Fibroblast of skin of back (primary cell): ENCODE measurements around the gene PBLD.
"Not testable (repeated sequence)": the region's sequence is repeated elsewhere in the genome, so short reads cannot be mapped to it uniquely, and the experiment has no call there.

Experiments
- DNase-seq: peaks from one replicate; pipeline ENCODE4 v3.0.0-alpha.2; 2013

Gene PBLD

DNA sequence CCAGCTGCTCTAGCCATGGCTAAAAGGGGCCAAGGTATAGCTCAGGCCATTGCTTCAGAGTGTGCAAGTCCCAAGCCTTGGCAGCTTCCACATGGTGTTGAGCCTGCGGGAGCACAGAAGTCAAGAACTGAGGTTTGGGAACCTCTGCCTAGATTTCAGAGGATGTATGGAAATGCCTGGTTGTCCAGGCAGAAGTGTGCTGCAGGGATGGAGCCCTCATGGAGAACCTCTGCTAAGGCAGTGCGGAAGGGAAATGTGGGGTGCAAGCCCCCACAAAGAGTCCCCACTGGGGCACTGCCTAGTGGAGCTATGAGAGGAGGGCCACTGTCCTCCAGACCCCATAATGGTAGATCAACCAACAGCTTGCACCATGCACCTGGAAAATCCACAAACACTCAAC, 54.9 kb downstream of the PBLD start:
- DNase-seq: not testable (repeated sequence)

DNA sequence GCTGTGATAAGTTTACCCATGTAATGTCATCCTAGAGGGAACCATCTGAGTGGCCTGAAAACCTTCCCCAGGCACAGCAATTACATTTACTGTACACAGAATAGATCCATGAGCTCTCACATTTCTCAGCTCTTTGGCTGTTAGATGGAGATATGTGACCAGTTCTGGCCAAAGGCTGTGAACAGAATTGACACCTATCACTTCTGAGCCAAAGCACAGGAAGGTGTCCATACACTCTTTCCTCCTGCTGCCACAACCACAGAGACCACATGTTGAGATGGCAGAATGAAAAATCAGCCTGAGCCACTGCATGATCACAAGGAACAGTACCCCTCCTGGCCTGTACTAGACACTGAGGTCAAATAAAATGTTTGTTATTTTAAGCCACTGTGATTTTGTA, 56.5 kb downstream of the PBLD start:
- DNase-seq: no peak

DNA sequence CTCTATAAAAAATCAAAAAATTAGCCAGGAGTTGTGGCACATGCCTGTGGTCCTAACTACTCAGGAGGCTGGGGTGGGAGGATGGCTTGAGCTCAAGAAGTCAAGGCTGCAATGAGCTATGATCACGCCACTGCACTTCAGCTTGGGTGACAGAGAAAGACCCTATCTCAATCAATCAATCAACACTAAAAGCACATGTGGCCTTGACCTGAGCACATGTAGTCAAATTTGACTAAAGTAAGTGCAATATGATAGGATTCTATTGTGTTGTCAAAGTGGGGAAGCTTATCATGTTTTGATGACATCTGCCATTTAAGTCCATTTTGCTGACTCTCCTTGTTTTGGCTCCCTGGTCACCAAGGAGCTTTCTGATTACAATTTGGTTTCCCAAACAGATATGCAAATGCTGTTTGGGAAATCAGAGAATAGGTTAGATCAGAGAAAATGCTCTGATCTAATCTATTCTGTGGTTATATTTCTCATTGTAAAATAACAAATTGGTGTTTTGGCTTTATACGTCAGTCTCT, 57.1 kb downstream of the PBLD start:
- no peak for DNase-seq

DNA sequence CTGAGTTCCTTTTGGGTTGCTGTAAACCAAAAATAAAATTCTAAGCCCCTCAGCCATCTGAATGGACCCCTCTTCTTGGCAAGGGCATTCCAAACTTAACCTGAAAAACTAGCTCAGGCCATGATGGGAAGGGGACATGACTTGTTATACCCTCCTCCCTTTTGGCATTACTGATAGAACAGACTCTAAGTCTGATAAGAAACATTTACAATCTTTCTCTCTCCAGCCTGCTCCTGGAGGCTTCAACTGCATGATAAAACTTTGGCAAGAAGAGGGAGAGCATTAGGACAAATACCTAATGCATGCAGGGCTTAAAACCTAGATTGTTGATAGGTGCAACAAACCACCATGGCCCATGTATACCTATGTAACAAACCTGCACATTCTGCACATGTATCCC, 59.9 kb downstream of the PBLD start:
- no peak for DNase-seq

DNA sequence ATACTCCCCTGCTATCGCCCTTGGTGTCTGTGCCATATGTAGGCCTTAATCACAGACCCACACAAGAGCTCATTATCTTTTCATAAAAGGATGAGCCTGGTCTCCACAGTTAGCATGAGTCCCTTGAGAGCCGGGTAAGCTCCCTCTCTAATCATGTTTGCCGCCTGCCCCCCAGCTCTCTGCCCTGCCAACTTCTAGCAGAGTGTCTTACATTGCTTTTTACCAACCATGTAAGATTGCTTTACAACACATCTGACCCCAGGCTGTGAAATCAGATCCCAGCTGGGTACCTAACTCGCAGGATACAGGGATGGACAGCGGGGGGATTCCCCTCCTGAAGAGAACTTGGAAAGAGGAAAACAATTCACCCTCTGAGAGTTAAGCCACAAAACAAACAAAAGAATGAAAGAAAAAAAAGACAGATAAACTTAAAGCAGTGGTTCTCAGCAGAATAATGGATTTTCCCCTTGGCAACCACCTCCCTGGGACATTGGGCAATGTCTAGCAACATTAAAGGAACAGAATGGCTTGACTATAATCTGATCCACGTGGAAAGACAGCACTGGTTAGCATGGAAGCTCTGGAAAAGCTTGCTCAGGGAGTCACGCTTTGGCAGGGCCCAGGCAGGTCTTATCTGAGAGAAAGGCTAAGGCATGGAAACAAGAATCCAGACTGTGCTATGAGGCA, 61.4 kb downstream of the PBLD start:
- DNase-seq: no peak

DNA sequence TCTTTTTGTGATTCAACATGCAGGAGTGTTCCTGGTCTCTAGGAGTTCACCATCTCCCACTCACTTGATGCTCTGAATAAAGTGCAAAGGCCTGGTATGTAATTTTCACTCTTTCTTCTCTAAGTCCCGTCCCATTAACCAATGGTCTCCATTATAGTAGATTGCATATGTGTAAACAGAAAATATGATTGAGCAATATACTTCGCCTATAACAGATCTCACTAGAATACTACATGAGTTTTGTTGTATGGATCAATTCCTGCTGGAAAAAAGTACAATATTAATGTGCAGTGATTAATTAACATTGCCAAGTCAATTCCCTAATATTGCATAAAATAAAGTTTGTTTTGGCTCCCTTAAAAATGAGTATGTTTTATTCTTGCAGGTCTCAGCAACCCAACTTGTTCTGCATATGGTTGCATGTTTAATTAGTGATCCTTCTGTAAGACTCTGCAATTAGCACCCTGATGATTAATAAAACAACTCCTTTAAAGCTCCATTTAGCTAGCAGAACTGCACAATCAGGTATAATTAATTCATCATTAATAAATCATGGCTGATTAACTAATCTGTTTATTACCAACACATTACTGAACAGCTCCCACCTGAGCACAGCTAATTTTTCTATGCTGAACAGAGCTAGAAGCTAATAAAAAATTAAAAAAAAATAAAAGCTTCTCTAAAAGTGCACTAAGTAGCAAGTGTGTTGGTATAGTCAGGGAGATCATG, 63.0 kb downstream of the PBLD start:
- no peak for DNase-seq

DNA sequence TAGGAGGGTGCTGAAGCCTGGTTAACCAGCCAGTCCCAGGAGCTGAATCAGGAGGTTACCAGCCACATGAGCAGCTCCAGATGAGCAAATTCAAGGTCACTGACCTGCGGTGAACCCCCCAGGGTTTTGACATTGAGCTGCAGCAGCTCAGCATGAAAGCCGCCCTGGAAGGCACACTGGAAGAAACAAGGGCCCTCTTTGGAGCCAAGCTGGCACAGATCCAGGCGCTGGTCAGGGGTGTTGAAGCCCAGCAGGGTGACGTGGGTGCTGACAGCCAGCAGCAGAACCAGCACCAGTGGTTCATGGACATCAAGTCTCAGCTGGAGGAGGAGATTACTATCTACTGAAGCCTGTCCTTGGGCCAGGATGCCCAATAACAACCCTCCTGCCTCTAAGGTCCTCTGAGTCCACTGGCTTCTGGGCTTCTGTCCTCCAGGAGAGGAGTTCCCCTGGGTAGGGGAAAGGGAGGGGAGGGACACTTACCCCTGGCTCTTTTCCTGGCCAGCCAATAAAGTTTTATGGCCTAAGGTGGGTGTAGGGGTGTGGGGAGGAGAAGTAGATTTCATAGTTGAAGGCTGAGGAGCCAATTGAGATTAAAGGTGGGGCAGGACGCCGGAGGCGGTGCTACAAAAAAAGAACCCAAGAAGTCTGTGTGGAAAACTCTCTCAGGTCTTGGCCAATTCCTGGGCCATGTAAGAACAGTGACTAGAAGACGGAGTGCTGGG, 71.4 kb downstream of the PBLD start:
- no peak for DNase-seq

DNA sequence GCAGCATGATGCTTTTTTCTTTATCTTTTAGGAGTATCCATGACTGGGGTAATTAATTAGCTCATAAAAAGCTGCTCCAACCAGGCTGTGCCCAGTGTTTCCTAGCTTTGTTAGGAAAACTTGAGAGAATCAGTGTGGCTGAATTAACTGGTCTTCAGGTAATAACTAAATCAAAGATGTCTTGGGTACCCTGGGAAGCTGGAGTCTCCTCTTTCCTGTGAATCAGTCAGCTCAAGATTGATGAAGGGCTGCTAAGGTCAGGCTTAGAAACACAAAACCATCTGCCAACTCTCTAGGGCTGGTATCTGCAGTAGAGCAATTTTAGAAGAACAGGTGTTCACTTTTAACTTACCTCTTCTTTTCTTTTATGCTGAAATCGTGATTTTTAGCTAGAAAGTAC, 79.4 kb downstream of the PBLD start:
- DNase-seq: no peak

DNA sequence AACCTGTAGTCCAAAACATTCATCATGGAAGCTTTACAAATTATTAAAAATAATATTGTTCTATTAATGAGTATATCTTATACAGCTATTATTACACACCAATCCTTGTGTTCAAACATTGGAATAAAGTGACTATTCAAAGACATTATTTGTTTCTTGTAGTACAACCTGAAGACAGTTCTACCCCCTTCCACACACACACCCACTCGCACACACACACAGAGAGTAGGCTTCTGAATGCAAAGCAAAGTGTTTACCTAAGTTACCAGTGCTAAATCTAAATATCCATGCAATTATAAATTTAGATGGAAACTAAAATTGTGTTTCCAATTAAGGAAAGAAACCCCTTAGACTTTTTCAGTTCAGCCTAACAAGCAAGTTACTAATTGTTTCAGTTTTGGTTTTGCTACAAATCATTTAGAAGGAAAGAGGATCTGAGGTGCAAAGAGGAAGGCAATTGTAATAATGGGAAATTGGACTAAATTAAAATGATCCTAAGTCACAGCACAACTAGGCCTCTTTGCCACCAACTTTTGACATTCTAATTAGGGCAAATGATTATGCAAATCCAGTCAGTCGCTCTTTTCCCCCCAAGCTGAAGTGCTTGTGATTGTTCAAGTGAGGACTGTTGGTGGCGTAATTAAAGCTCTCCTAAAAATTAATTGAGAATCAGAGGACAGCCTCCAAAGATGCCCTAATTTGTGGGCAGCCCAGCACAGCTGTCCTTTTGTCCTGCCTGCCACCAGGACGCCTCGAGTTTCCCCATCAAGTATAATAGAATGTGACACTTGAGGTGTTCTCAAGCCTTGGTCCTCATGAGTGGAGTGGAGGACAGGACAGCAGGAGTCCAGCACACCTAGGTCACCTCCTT, 80.9 kb downstream of the PBLD start:
- no peak for DNase-seq

DNA sequence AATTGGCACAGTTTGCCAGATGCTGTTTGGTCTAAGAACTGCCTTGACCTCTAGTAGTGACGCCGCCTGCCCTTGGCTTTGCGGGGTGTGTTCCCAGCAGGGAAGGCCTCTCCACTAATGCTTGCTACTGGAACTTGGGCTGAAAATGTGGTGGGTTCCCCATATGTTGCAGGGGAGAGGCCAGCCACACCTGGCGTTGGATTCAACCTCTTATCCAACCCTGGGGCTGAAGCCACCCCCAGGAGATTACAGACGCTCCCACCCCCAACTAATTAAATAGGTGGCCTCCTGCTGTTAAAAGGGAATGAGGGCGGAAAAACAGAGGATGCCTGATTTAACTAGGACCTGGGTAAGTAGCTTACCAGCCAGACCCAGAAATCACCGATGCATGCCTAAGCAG, 81.6 kb downstream of the PBLD start:
- no peak for DNase-seq

DNA sequence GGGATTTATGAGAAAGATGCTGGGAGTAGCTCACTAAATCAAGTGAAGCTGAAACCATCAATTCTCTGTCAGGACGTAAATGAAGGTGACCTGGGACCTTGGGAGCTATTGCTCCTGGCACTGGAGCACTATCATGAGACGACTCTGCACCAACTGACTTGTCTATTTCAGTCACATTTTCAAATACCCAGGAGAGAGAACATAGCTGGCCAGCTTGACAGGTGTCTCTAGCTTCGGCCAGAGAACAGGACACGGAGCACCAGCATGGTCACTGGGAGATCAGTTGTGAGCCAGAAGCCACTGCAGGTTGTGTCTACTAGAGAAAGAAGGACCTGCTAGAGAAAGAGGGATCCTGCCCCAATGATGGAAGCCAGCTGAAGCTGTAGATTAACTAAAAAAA, 83.4 kb downstream of the PBLD start:
- DNase-seq: no peak

DNA sequence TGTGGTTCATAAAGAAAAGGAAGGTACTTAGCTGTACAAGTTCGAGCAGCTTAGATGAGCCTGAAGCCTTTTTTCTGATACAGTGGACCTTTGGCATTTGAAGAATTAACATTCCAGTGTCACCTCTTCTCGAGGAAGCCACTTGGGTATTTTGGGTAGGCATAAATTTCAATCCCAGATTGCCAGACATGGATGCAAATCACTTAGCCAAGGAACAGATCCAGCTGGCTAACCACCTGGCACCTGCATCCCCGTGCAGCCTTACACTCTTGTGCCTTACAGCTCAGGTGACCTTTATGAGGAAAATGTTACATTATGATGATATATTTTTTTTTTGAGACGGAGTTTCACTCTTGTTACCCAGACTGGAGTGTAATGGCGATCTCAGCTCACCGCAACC, 84.8 kb downstream of the PBLD start:
- no peak for DNase-seq

DNA sequence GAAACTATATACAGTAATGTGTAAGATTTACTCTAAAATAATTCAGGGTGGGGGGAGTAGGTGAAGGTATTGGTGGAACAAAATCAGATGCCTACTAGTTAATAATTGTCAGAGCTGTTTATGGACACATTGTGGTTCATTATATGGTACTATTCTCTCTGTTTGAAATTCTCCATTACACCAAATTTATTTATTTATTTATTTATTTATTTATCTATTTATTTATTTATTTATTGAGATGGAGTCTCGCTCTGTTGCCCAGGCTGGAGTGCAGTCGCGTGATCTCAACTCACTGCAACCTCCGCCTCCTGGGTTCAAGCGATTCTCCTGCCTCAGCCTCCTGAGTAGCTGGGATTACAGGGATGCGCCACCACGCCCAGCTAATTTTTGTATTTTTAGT, 86.3 kb downstream of the PBLD start:
- DNase-seq: not testable (repeated sequence)

DNA sequence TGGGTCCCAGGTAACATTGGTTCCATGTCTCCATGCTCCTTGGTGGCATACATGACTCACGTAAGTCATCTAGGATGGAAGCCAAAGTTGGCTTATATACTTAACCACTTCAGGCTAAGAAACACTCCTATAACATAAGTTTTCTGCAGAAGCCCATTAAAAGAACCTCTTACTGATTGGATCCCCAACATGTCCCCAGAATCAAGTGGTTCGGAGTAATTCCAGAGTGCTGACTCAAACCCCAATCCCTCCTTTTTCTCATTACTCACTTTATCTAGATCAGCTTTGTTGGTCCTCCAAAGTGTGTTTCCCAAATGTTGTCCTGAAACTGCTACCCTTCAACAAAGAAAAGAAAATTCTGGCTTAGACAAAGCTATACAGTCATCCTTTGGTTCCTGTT, 90.7 kb downstream of the PBLD start:
- peak; percentile 5 for DNase-seq

DNA sequence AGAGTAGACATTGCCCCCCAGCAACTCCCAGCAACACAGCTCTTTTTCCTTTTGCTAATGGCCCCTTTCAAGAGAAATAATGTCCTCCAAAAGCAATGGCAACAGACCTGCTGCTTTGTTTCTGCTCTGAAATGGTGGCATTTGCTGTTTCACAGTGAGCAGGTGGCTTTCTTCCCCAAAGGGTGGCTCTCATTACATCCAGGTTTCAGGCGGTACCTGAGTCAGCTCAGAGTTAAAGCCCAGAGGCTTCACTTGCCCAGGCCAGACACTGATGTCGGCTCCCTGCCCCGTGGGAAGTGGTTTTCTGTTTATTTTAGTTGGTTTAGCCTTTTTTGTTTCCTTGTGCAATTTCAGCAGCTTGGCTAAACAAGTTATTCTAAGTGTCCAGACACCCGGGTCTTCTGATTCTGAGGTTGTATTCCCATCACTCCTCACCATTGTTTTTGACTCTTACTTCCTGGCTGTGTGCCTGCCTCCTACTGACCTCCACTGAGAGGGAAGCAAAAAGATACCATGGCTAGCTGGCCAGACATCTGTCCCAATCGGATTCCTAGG, 93.1 kb downstream of the PBLD start:
- DNase-seq: no peak

DNA sequence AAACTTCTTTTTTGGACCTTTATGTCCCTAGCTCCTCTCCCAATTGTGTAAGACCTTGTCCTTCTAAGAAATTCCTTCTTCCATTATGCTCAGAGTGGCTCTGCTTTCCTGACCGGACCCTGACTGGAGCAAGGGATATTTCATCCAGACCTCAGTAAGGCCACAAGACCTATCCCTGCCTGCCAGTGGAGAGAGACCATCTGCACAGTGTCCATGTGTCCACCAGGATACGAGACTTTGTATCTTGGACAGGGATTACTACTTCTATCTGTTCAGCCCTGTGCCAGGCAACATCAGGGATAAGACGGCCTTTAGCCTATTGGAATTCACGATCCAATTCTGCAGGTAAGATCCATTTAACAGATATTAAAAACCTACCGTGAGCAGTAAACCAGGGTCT, 93.7 kb downstream of the PBLD start:
- no peak for DNase-seq

DNA sequence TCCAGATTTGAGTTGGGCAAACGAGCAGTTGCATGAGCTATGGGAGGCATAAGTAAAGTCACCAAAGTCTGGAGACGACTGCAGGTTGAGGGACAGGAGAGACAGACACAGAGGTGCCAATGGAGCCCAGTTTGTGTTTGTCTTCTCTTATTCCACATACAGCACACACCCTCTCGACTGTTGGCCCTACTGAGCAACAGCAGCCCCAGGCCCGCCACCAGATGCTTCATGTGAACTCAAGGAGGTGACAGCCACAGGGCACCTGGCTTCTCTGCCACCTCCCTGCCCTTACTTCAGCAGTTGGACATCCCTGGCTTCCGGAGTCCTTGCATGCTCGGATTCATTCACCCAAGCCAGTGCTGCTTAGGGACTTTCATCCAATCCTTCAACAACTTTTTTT, 94.4 kb downstream of the PBLD start:
- no peak for DNase-seq

DNA sequence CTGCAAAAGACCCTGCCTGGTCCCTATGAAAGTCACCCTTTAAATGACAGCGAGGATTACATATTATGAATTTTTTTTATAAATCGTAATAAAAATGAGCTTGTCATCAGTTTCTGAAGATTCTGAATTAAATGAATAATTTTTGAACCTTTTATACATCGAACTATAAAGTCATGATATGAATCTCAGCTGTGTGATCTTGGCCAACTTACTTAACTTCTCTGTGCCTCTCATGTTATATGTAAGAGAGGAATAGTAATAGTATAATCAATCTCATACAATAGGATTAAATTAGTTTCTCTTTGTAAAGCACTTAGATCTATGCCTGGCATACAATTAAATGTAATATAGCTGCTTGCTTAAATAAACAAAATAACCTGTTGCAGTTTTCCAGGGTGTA, 95.6 kb downstream of the PBLD start:
- no peak for DNase-seq

DNA sequence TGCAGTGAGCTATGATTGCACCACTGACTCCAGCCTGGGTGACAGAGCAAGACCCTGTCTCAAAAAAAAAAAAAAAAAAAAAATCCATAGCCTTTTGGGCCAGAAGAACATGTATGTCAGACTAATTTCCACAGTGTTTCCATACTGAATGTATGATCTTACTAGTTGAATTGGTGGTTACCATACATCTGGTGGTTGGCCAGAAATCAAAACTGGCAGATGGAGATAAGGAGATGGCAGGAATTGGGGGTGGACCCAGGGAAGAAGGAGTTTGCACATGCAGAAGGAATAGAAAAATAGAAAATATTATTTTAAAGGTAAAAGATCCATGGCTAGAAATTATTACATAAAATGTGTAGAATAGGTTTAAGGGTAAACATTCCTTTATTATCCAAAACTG, 97.1 kb downstream of the PBLD start:
- DNase-seq: no peak

DNA sequence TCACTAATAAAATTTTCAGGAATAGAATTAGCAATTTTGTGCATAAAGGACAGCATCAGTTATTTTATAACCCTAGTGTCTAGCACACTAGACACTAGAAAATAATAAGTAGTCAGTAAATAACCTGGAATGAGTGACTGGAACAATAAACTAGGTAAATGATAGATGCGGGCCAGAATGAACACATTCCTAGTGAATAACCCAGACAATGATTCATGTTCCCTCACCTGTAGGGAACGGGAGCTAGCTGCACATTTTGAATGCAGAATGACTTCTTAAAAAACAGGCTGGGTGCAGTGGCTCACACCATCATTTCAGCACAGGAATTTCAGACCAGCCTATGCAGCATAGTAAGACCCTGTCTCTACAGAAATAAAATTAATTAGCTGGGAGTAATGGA, 97.6 kb downstream of the PBLD start:
- no peak for DNase-seq

DNA sequence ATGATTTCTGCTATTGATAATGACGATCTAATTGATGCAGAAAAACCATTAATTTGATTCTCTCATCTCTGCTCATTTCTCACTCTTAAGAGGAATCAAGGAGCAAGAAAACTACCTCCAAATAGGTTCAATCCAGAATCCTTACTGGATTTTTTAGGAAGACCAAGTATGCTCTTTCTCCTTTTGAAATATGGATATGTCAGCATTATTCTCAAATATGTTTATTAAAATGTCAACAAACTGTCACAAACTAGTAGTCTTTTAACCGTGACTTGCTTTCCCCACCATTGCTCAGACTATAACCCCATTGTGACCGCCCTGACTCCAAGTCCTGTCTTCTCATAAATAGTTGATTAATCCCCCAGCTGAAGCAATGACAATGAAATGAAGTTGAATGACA, 99.7 kb downstream of the PBLD start:
- no peak for DNase-seq
